Fibroblast of skin of scalp (primary cell): ENCODE results near the gene TGFBR3.

Experiments
- DNase-seq: peaks from one replicate; pipeline ENCODE4 v3.0.0-alpha.2; 2013

The TGFBR3 gene

DNA sequence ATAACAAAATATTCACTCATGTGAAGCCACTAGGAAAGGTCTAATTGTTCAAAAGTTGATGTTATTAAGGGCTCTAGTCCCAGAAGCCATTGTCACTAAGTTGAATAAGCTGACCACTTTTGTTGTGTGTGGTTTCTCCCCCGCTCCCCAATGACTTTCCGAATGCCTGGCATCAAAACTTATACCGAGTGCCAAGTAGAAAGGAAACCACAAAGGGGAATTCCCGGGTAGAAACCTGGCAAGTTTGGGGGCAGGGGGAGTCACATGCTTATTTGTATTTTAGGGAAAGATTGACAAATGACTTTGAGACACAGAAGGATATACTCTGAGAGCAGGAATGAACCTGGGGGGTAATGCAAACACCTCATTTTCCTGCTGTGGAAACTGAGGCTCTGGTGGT, 154.1 kb downstream of the TGFBR3 start:
- peak; percentile 57 for DNase-seq

DNA sequence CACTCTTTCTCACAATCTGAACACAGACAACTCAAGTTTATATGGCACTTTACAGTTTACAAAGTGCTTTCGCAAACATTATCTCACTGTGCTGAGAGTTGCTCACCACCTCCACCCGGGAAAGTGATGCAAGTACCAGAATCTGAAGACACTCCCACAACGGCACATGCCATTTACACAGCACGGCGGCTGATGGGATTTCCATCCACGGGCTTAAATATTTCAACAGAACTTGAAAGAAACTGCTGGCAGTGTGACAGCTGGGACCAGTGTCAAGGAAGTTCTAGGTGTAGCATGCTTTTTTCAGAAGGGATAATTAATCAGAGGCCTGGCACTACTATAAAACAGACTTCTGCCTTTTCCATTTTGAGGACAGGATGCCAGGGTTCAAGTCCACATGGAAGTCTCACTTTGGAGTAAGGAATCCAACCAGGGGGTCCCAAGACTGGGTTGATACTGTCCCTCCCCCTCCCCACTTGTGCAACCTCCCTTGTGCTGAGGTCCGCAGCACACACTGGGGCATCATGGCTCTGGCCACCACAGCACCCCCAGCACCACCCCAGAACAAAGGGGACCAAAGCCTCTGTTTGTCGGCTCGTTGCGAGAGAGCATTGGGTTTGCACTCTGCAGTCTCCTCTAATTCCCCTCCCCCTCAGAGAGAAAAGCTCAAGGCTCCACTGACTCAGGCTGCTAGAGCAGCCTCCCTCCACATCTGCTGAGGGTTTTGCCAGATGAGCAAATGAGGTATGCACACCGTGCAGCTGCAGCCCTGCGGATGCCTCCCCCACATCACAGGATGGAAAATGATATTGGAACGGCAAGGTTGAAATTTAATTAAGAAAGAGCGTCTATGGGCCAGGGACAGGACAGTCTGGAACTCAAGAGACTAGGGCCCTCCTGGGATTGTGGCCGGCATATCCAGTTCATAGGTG, 154.9 kb downstream of the TGFBR3 start:
- peak; percentile 44 for DNase-seq

DNA sequence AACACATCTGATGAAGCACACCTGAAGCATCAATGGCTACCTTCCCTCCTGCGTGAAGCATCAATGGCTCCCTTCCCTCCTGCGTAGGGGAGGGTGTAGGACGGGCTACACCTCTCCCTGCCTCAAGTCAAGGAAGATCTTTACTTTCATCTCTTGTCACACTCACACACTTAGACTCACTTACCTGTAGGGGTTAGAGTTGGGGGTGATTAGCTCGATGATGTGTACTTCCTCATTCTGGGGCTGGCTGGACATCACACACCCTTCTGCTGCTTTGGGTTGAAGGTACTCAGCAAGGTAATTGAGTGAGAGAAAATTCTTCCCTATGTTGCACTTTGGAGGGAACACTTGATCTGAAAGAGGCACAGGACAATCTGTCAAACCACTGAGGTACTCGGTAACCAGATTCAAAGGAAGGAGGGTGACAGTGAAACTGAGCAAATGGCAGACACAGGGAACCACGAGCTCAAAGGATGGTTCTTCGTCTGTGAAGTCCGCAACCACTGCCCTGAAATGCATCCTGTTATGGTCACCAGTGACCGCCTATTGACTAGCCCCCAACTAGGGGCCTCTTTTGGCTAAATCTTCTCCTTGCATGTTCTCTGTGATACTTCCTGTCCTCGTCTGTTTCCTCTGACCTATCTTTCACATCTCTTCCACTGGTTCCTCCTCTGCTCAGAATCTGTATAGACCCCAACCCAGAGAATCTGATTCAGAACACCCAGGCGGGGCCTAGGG, 156.2 kb downstream of the TGFBR3 start:
- no peak for DNase-seq

DNA sequence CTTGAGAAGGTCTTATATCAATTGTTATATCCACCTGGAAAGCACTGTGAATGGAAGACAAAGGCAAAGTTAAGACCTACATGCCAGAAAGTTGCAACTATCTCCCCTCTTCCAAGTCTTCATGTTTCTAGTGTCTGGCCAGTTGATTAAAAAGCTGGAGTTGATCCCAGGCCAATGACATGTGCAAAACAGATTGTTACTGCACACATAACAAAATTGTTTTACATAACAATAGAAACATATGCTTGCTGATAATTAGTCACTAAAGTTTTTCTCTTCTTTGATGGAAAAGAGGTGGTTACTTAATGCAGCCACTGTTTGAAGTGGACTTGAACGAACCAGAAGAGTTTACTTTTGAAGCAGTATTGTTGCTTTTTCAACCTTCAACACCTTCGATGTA, 158.2 kb downstream of the TGFBR3 start:
- DNase-seq: no peak

DNA sequence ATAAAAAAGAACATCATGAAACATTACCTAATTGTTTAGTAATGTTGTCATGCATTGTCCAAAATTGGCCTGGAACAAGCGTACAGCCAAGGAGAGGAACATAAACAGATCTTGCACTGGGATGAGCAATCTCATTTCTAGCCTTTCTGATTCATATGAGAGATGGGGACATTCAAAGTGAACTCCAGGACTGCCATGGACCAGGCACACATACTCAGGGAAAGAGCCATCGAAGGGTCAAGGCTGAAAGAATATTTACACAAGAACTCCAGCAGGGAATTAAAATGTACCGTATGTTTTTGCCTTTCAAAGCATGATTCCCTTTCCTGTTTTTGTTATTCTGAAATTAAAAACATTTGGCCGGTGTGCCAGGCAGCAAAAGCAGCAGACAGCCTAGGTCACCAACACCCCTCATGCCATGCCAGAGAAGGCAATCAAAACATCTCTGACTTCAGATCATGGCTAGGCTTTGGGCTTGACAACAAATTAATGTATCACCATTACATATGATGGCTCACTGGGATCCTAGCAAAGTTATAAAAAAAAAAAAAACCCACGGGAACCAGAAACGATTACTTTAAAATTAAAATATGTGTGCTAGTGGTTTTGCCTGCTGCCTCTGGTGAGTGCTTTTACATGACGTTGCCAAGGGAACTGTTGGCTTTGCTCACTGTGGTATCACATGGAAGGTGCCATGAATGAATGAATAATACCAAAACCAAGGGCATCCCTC, 159.8 kb downstream of the TGFBR3 start:
- peak; percentile 88 for DNase-seq

DNA sequence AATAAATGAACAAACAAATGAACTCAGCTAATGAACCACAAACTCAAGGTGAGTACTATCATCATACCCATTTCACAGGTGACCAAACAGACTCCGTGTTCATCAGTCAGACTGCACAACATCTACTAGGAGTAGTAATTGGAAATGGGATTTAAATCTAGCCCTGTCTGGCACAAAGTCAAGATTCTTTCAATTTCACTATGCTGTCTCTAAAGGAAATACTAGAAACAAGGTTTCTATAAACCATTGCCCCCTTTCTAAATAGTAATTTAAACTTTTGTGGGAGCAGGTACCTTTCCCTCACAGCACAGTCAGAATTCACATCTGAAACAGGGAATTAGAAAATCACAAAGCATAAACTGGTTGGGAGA, 160.3 kb downstream of the TGFBR3 start:
- no peak for DNase-seq

DNA sequence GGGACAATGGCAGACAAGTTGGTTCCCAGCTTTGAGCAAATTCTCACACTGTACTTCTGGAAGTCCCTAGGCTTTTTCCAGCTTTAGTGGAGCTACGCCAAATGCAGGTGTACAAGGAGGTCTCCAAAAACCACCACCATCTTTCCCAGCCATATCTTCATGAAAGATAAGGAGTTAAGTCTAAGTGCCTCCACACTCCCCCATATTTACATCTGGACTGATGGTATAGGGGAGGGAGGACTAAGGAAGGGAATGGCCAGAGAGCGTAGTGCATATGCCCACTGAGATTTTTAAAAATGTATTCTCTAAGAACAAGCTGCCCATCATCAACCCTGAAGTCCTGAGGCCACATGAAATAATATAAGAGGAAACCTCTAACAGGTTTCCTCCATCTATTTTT, 161.3 kb downstream of the TGFBR3 start:
- no peak for DNase-seq

- DNase-seq: no peak
Measured at GRCh38 chr1:91724231-91724630, 161.7 kb downstream of the TGFBR3 start.

DNA sequence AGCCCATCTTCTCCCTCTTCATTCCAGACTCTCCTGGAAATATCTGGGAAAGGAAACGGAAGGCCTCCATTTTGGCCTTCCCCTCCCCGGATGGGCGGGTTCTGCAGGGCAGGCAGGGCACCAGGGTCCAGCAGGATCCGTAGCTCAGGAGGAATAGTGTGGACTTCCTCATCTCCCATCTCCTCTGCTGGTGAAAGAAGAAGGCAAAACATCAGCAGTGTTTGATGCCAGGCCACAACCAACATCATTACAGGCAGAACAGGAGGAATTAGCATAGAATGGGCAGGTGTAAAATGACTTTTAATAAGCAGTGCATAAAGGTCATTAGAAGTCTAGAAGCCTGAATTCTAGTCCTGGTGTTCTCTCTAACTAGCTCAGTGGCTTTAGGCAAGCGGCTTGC, 165.9 kb downstream of the TGFBR3 start:
- DNase-seq: no peak

DNA sequence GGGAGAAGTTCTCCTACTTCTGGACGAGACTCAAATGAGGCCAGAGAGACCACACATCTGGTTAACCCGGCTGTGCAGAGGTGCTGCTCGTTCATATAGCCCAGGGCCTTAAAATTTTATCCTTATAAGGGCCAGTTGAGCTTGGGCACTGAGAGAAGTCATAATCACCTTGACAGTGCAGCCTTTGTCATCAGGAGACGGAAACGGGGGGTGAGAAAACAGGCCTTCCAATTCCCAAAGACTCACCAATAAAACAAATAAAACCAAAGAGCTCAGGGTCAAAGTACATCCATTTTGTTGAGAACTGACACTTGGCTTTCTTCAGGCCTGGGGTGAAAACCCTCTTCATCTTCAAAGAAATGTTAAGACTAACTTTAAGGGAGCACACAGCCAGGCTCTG, 167.1 kb downstream of the TGFBR3 start:
- no peak for DNase-seq

GRCh38 chr1:91718368-91718767, 167.6 kb downstream of the TGFBR3 start:
- no peak for DNase-seq

GRCh38 chr1:91717839-91718238, 168.1 kb downstream of the TGFBR3 start:
- no peak for DNase-seq

DNA sequence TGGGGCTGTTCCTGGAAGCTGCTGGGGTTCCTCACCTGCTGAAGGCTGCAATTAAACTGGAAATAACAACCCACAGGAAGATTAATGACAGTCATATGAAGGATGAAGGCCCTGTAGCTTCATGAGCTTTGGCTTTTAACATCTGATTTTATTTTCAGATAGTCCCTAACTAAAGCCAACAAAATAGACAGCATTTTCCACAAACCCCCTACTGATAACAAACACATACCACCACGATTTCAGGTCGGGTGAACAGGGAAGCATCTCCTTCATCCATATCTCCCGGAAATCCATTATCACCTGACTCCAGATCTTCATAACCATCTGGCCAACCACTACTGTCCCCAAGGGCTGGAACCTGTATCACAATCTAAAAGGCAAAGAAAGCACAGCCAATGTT, 169.6 kb downstream of the TGFBR3 start:
- no peak for DNase-seq

- DNase-seq: no peak
Measured at GRCh38 chr1:91715416-91716000, 170.4 kb downstream of the TGFBR3 start.

- DNase-seq: no peak
Measured at GRCh38 chr1:91714867-91715381, 171.0 kb downstream of the TGFBR3 start.

- peak; percentile 48 for DNase-seq
Measured at GRCh38 chr1:91712981-91713841, 172.7 kb downstream of the TGFBR3 start.

- DNase-seq: no peak
Measured at GRCh38 chr1:91712393-91712792, 173.6 kb downstream of the TGFBR3 start.

DNA sequence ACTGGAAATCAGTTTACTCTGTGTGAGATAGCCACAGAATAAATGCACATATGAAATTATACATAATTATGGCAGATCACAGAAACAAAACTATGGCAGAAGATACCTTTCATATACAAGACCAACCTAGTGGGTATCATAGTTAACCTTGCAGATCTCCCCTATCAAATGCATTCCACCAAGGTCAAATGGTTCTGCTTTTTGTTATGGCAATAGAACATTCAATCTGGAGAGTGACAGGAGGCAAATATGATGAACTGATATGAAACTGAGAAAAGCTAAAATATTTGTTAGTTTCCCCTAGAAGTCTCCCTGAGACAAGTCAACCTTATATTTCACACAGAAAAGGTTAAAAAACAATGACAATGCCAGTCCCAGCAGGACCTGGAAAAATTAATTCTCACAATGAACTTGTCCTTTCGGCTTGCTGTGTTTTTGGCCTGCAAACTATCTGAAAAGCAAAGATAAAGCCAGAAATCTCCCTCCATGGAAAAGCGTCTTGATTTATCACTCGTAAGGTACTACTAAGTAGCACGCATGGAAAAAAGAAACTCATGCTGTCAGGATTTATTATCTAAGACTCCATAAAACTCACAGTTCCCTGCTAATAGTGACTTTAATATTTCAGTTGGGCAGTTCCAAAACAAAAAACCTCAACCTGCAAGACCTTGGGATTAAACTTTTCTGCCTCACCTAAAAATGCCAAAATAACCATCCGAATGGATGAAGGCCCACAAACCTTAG, 174.3 kb downstream of the TGFBR3 start:
- DNase-seq: no peak

- DNase-seq: no peak
Measured at GRCh38 chr1:91710261-91710660, 175.7 kb downstream of the TGFBR3 start.

DNA sequence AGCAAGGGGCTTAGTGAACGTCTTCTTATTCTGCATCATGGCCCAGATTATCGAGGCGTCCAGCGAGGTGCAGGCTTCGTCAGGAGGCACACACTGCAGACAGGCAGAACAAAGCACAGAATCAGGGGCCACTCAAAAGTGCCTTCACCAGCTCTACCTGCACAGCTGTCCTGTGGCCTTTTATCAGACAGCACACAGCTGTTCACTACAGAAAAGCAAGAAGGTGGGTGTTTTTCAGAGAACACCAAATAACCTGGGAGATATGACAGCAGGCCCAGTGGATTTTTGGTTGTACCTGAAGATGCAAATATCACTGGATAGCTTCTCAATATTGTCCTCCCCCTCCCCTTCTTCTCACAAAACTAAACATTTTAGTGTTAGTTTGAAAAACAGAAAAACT, 177.3 kb downstream of the TGFBR3 start:
- no peak for DNase-seq

DNA sequence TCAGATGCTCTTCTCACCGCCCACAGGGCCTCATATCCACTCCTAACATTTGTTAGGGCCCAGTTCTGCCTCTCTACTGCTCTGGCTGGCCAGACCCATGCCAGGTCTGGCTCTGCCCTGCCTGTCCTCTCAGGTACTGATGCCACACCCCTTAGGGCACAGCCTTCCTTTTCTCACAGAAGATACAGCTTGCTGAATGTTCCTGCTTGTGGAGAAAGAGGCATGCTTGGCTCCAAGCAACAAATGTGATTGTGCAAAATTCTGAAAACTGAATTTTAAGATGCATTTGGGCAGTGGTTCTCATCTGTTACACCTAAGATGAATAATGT, 178.1 kb downstream of the TGFBR3 start:
- no peak for DNase-seq
